Loucy (cell line): ENCODE data around the gene RBPJL.

Source experiments
- H2AFZ ChIP-seq: fragments of 200-600 bp; sonication (generic); 2 replicates; pipeline ENCODE4 v1.6.0; 2016; ENCODE audit warnings: antibody characterized with exemption, mild to moderate bottlenecking, low read length, moderate library complexity
- H3F3A ChIP-seq: fragments of 200-600 bp; 2 replicates; pipeline ENCODE4 v1.6.0; 2016; ENCODE audit warnings: antibody characterized with exemption, low read depth, mild to moderate bottlenecking
- H3K27me3 ChIP-seq: fragments of 200-600 bp; sonication (generic); 2 replicates; pipeline ENCODE4 v1.6.1; 2014; ENCODE audit warnings: low read length, mild to moderate bottlenecking; ENCODE audit not compliant: insufficient read depth, poor library complexity, severe bottlenecking
- H3K36me3 ChIP-seq: fragments of 200-600 bp; sonication (generic); 2 replicates; pipeline ENCODE4 v1.6.1; 2016; ENCODE audit warnings: low read length; ENCODE audit not compliant: insufficient read depth
- H3K4me1 ChIP-seq: fragments of 200-600 bp; sonication (generic); 2 replicates; pipeline ENCODE4 v1.5.1; 2014; ENCODE audit warnings: low read length, mild to moderate bottlenecking; ENCODE audit not compliant: insufficient read depth, poor library complexity, severe bottlenecking
- H3K4me2 ChIP-seq: fragments of 200-600 bp; sonication (generic); 2 replicates; pipeline ENCODE4 v1.6.0; 2014; ENCODE audit warnings: antibody characterized with exemption, low read length, low read depth, mild to moderate bottlenecking; ENCODE audit not compliant: poor library complexity, severe bottlenecking
- H3K4me3 ChIP-seq: fragments of 200-600 bp; sonication (generic); 2 replicates; pipeline ENCODE4 v1.5.1; 2014; ENCODE audit warnings: low read length, mild to moderate bottlenecking, mixed read lengths; ENCODE audit not compliant: poor library complexity, severe bottlenecking
- H3K79me2 ChIP-seq: fragments of 200-600 bp; sonication (generic); 2 replicates; pipeline ENCODE4 v1.6.1; 2014; ENCODE audit warnings: low read length; ENCODE audit not compliant: insufficient read depth
- H3K9ac ChIP-seq: fragments of 200-600 bp; sonication (generic); 2 replicates; pipeline ENCODE4 v1.6.0; 2014; ENCODE audit warnings: mild to moderate bottlenecking, low read depth, low read length, moderate library complexity; ENCODE audit not compliant: poor library complexity, severe bottlenecking
- H3K9me2 ChIP-seq: fragments of 200-600 bp; sonication (generic); replicated peaks from 2 replicates; pipeline ENCODE4 v1.6.1; 2016; ENCODE audit warnings: low read depth, low read length, mixed read lengths
- H3K9me3 ChIP-seq: fragments of 200-600 bp; sonication (generic); 2 replicates; pipeline ENCODE4 v1.6.1; 2014; ENCODE audit warnings: mild to moderate bottlenecking, antibody characterized with exemption, low read length, low read depth; ENCODE audit not compliant: insufficient read depth
- H4K20me1 ChIP-seq: fragments of 200-600 bp; sonication (generic); 2 replicates; pipeline ENCODE4 v1.6.0; 2014; ENCODE audit warnings: antibody characterized with exemption, low read length, mild to moderate bottlenecking; ENCODE audit not compliant: insufficient read depth, poor library complexity, severe bottlenecking
- EZH2phosphoT487 ChIP-seq: fragments of 200-600 bp; IDR thresholded peaks from 2 replicates; pipeline ENCODE4 v1.6.1; 2018; ENCODE audit warnings: antibody characterized with exemption, mild to moderate bottlenecking, moderate library complexity, borderline replicate concordance
- TF ChIP-seq, protein P1 (sequence below): fragments of 200-600 bp; sonication (generic); conservative IDR thresholded peaks from 2 replicates; pipeline ENCODE4 v1.5.1; 2014; ENCODE audit warnings: mild to moderate bottlenecking, antibody characterized with exemption, low read length

The RBPJL gene

DNA sequence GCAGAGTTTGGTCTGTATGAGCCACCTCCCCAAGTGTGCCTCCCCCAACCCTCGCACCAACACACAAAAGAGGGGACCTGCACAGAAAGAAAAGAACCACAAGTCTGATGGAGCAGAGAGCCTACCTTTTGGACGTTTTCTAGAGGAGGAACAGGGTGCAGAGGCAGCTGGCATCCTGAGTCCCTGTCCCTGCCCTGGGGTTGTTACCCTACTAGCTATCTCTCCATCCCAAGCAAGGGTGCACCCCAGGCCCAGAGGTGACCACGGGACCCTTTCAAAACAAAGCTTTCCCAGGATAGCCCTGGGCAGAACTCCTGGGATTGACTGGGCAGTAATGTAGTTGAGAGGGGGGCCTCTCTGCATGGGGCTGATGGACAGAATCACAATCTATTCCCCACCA is 11.2 kb downstream of the RBPJL start:
- TF ChIP-seq EZH2phosphoT487: no peak
- TF ChIP-seq, protein P1, sequence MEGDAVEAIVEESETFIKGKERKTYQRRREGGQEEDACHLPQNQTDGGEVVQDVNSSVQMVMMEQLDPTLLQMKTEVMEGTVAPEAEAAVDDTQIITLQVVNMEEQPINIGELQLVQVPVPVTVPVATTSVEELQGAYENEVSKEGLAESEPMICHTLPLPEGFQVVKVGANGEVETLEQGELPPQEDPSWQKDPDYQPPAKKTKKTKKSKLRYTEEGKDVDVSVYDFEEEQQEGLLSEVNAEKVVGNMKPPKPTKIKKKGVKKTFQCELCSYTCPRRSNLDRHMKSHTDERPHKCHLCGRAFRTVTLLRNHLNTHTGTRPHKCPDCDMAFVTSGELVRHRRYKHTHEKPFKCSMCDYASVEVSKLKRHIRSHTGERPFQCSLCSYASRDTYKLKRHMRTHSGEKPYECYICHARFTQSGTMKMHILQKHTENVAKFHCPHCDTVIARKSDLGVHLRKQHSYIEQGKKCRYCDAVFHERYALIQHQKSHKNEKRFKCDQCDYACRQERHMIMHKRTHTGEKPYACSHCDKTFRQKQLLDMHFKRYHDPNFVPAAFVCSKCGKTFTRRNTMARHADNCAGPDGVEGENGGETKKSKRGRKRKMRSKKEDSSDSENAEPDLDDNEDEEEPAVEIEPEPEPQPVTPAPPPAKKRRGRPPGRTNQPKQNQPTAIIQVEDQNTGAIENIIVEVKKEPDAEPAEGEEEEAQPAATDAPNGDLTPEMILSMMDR: no peak
- peak overlapping the region; percentile 60 for H3K4me3 ChIP-seq
- no peaks in the 10 kb centered on the region for H4K20me1 ChIP-seq
- H3K4me1 ChIP-seq: peaks cover 35% of the 10 kb centered on the region
- no peaks in the 10 kb centered on the region for H3K36me3 ChIP-seq
- H3K9ac ChIP-seq: peak overlapping the region; percentile 67
- no peaks in the 10 kb centered on the region for H3K9me3 ChIP-seq
- H3K4me2 ChIP-seq: peak overlapping the region; percentile 75
- no peaks in the 10 kb centered on the region for H3K27me3 ChIP-seq
- peaks cover 4% of the 10 kb centered on the region; the same call in 1 of the 2 replicates for H3F3A ChIP-seq
- H2AFZ ChIP-seq: no peak overlapping the region
- no peaks in the 10 kb centered on the region for H3K9me2 ChIP-seq
- H3K79me2 ChIP-seq: no peaks in the 10 kb centered on the region

DNA sequence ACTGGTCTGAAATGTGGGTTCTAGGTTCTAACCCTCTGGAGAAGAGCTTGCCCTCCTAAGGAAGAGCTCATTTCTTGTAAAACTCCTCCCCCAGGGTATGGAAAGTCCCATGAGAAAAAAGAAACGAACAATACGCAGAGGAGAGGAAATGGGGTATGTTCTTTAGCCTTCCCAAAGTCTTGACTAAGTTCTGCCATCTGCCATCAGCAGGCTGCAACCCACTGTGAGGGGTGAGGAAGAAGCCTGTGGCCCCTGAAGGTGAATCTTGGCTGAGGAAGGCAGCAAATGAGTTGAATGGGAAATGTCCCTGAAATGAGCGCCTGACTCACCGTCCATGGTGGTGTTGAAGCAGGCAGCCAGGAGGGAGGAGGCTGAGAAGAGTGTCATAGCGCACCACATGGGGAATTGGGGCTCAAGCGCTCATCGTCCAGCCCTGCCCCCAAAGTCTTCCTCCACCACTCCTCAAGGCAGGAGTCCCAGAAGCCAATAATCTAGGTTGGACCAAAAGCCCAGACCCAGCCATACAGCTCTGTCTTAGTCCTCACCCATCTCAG is 11.8 kb downstream of the RBPJL start:
- no peaks in the 10 kb centered on the region for H3K9me2 ChIP-seq
- TF ChIP-seq, protein P1: no peak
- TF ChIP-seq EZH2phosphoT487: no peak
- H3K9me3 ChIP-seq: no peaks in the 10 kb centered on the region
- peak overlapping the region; percentile 67 for H3K9ac ChIP-seq
- H3K4me1 ChIP-seq: peaks cover 35% of the 10 kb centered on the region
- peak overlapping the region; percentile 75 for H3K4me2 ChIP-seq
- H3K4me3 ChIP-seq: peak overlapping the region; percentile 60
- no peaks in the 10 kb centered on the region for H3K36me3 ChIP-seq
- H3K79me2 ChIP-seq: no peaks in the 10 kb centered on the region
- no peaks in the 10 kb centered on the region for H4K20me1 ChIP-seq
- H3F3A ChIP-seq: peaks cover 4% of the 10 kb centered on the region; the same call in 1 of the 2 replicates
- H2AFZ ChIP-seq: peak overlapping the region; percentile 72
- no peaks in the 10 kb centered on the region for H3K27me3 ChIP-seq

DNA sequence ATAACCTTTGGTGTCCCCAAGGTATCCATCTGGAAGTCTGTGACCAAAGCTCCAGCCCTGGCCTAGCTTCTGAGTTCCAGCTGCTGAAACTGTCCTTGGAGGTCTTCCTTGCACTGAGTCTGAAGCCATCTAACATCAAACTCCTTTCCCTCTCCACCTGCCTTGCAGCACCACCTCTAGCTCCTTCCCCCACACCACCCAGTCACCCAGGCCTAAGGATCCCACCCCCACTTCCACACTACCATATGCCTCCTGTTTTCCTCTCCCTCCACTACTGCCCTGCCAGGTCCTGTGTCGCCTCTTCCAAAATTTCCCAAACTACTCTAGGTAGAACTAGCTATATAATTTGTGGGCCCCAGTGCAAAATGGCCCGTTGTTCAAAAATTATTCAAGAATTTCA is 12.3 kb downstream of the RBPJL start:
- no peak for TF ChIP-seq EZH2phosphoT487
- TF ChIP-seq, protein P1: no peak
- Histone ChIP-seq H3K9me2 (no peaks in the 10 kb centered on the region), H3K79me2 (no peaks in the 10 kb centered on the region), H3F3A (peaks cover 4% of the 10 kb centered on the region; the same call in 1 of the 2 replicates), H3K4me1 (peaks cover 35% of the 10 kb centered on the region), H3K4me2 (peak overlapping the region; percentile 75), H3K9me3 (no peaks in the 10 kb centered on the region), H3K36me3 (no peaks in the 10 kb centered on the region), H4K20me1 (no peaks in the 10 kb centered on the region), H2AFZ (peak overlapping the region; percentile 72), H3K9ac (peak overlapping the region; percentile 67), H3K4me3 (peak overlapping the region; percentile 60), H3K27me3 (no peaks in the 10 kb centered on the region)
